Neural crest cell (in vitro differentiated cells): ENCODE data around the gene RXRA. TPM values are rescaled to one million over a fixed set of nuclear protein-coding genes. Genes with fewer than 3 reads are reported as not detected.

Source experiments
- DNase-seq: peaks from one replicate; pipeline ENCODE4 v3.0.0; 2021; ENCODE audit warnings: low read depth, mixed read lengths, low spot score
- H3K27ac Mint-ChIP-seq: one replicate; pipeline ENCODE4 v1.8.0; 2021; ENCODE audit warnings: mild to moderate bottlenecking, mixed read lengths; ENCODE audit not compliant: unreplicated experiment
- H3K27me3 Mint-ChIP-seq: 2 replicates; pipeline ENCODE4 v1.8.0; 2021; ENCODE audit warnings: low read depth, mild to moderate bottlenecking, mixed read lengths
- H3K36me3 Mint-ChIP-seq: 2 replicates; pipeline ENCODE4 v1.8.0; 2021; ENCODE audit warnings: low read depth, mild to moderate bottlenecking, mixed read lengths
- H3K4me1 Mint-ChIP-seq: 2 replicates; pipeline ENCODE4 v1.8.0; 2021; ENCODE audit warnings: mixed read lengths
- H3K4me3 Mint-ChIP-seq: one replicate; pipeline ENCODE4 v1.8.0; 2021; ENCODE audit warnings: mild to moderate bottlenecking, mixed read lengths
- H3K9me3 Mint-ChIP-seq: 2 replicates; pipeline ENCODE4 v1.8.0; 2021; ENCODE audit warnings: mixed read lengths
- CTCF ChIP-seq: fragments of 200-600 bp; sonication (generic); conservative IDR thresholded peaks from 2 replicates; pipeline ENCODE4 v1.5.0; 2021; ENCODE audit warnings: antibody characterized with exemption, mild to moderate bottlenecking
- total RNA-seq: library from RNA; stranded (reverse); gene quantifications from 2 replicates; pipeline ENCODE4 v1.2.1, GENCODE V29; 2021

The RXRA gene
- total RNA-seq, 1 donor from 2014 or later, result 41.2 TPM

DNA sequence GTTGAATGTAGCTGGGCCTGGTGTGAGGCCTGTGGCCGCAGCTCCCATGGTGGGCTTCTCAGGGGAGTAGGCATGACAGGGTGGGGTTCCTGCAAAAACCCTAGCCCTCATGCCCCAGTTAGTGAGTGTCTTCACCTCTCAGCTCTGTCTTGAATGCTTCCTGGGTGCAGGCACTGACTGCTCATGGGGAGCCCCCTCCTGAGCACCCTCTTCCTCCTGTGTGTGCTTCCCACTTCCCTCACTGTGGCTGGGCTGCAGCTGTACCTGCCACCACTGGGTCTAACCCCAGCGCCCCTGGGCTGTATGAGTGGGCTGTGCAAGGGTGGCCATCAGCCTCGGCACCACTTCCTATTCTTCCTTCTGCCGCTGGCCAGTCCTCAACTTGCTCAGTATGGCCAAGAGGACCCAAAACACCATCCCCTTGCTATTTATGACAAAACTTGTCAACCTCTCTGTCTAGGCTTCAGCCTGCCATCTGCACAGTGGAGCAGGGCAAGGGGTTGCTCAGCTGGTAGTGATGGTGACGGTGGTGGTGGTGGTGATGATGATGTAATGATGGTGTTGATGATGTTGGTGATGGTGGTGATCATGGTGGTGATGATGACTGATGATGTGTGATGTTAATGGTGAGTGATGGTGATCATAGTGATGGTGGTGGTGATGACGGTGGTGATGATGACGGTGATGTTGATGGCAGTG is 67.5 kb downstream of the RXRA start:
- peaks cover 4% of the 10 kb centered on the region for H3K36me3 Mint-ChIP-seq

GRCh38 chr9:134395002-134395517 is 68.8 kb downstream of the RXRA start:
- H3K4me1 Mint-ChIP-seq, result peaks cover 4% of the 10 kb centered on the region

More for the DNA sequence above, 67.5 kb downstream of the RXRA start:
- no peak for DNase-seq
- Mint-ChIP-seq H3K4me3 (no peak overlapping the region), H3K4me1 (peaks cover 4% of the 10 kb centered on the region), H3K27me3 (no peaks in the 10 kb centered on the region), H3K9me3 (peaks cover 5% of the 10 kb centered on the region), H3K27ac (no peak overlapping the region)
- no peak for TF ChIP-seq CTCF

DNA sequence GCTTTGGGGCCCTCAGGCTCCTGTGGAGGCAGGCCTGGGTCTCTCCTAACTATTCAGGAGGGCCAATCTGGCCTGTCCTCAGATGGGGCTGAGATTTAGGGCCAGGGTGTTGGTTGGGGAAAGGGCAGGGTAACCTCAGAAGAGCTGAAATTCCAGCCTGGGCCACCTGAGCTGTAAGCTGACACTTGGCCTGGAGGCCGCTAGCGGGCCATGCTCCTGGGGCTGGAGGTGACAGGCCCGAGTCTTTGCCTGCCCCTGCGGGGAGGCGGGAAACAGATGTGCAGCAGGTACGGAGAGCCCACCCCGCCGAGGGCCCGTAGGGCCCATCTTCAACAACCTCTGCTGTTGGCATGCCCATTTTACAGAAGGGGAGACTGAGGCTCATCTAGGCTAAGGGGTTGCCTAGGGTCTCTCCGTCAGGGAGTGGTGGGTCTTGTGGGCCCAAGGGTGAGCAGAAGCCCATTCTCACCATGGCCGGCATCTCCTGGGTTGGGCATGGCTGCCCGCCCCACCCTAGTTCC is 69.5 kb downstream of the RXRA start:
- TF ChIP-seq CTCF, result no peak
- Mint-ChIP-seq H3K36me3 (peaks cover 7% of the 10 kb centered on the region), H3K4me3 (no peak overlapping the region), H3K27me3 (no peaks in the 10 kb centered on the region), H3K4me1 (peaks cover 4% of the 10 kb centered on the region), H3K27ac (no peak overlapping the region), H3K9me3 (peaks cover 5% of the 10 kb centered on the region)
- no peak for DNase-seq

More at GRCh38 chr9:134395002-134395517, 68.8 kb downstream of the RXRA start:
- Mint-ChIP-seq H3K27ac (peak overlapping the region; percentile 67), H3K9me3 (peaks cover 5% of the 10 kb centered on the region), H3K36me3 (peaks cover 7% of the 10 kb centered on the region), H3K27me3 (no peaks in the 10 kb centered on the region), H3K4me3 (no peak overlapping the region)
- no peak for DNase-seq
- no peak for TF ChIP-seq CTCF

GRCh38 chr9:134396258-134396742 is 70.0 kb downstream of the RXRA start:
- peaks cover 4% of the 10 kb centered on the region for H3K4me1 Mint-ChIP-seq
- peaks cover 5% of the 10 kb centered on the region for H3K9me3 Mint-ChIP-seq
- H3K4me3 Mint-ChIP-seq, result no peak overlapping the region
- peaks cover 7% of the 10 kb centered on the region for H3K36me3 Mint-ChIP-seq
- no peaks in the 10 kb centered on the region for H3K27me3 Mint-ChIP-seq
- TF ChIP-seq CTCF, result no peak
- H3K27ac Mint-ChIP-seq, result no peak overlapping the region
- no peak for DNase-seq

DNA sequence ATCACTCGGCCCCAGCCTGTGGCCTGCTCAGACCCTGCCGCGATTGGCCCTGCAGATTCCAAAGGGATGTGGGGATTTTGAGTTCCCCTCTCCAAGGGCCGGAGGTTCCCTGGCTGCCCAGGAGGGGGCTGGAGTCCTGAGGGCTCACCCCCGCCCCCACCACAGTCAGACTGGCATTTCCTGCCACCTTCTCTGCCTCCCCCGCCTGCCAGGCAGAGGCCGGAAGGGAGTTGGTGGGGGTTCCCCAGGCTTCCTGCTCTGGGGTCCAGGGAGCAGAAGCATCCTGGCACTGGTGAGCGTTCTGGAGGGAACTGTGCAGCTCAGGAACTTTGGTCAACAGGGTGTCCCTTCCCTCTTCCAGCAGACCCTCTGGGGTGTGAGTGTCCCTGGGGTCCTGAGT is 70.6 kb downstream of the RXRA start:
- Mint-ChIP-seq H3K4me1 (peaks cover 4% of the 10 kb centered on the region), H3K9me3 (peaks cover 5% of the 10 kb centered on the region), H3K27me3 (no peaks in the 10 kb centered on the region), H3K36me3 (peaks cover 7% of the 10 kb centered on the region), H3K4me3 (no peak overlapping the region), H3K27ac (no peak overlapping the region)
- DNase-seq, result no peak
- no peak for TF ChIP-seq CTCF
